Measurements from ENCODE around the gene HOXA9. TPM values are rescaled to one million over a fixed set of nuclear protein-coding genes. Genes with fewer than 3 reads are reported as not detected.

The HOXA9 gene
- total RNA-seq, 2 experiments from 2014 or later, result not detected

- Histone ChIP-seq H3K4me3 (ENCODE audit: low read depth, low read length, poor library complexity, severe bottlenecking) (no peak overlapping the region), H3K9me3 (ENCODE audit: low read length) (no peaks in the 10 kb centered on the region), H2AFZ (ENCODE audit: low read length) (no peak overlapping the region), H3K4me1 (ENCODE audit: insufficient read depth, low read length, poor library complexity, severe bottlenecking) (no peaks in the 10 kb centered on the region), H4K20me1 (ENCODE audit: insufficient read depth, low read length) (no peaks in the 10 kb centered on the region), H3K9me2 (ENCODE audit: insufficient read depth, low read length) (no peaks in the 10 kb centered on the region), H3K79me2 (ENCODE audit: insufficient read depth, low read depth, low read length) (no peaks in the 10 kb centered on the region), H3K27ac (ENCODE audit: low read depth, low read length, poor library complexity, severe bottlenecking) (no peak overlapping the region), H3K36me3 (ENCODE audit: insufficient read depth, low read length) (no peaks in the 10 kb centered on the region), H3K4me2 (ENCODE audit: low read length) (no peak overlapping the region)
- DNase-seq (ENCODE audit: low spot score), result no peak
- TF ChIP-seq CTCF (conservative IDR thresholded peaks at IDR 0.05; ENCODE audit: low read length) (no peak), EZH2phosphoT487 (IDR thresholded peaks at IDR 0.05; ENCODE audit: borderline replicate concordance, low read depth, low read length) (no peak)
- no TSS peak for BruUV-seq (replicated peaks)
- ChIA-PET POLR2A (interaction anchor here (0.6 to 1.1 kb wide), 2 partner anchors 38 to 1243 kb away, joined by 3 read pairs; no protein-coding TSS in a partner anchor), CTCF (ENCODE audit: unreplicated experiment) (no interaction called here)
- intact Hi-C loops (cut with micrococcal nuclease; ENCODE audit: unreplicated experiment), result no loop called here
Observed at GRCh38 chr7:27169658-27170425, 4.5 kb upstream of the HOXA9 start.

GRCh38 chr7:27168265-27168947 lies 3.1 kb upstream of the HOXA9 start:
- no peaks in the 10 kb centered on the region for H4K20me1 ChIP-seq (ENCODE audit: insufficient read depth, low read length)
- no peak overlapping the region for H3K4me2 ChIP-seq (ENCODE audit: low read length)
- intact Hi-C loops (cut with micrococcal nuclease; ENCODE audit: unreplicated experiment), result no loop called here
- ChIA-PET CTCF (ENCODE audit: unreplicated experiment) (no interaction called here), POLR2A (no interaction called here)
- no peak overlapping the region for H3K27ac ChIP-seq (ENCODE audit: low read depth, low read length, poor library complexity, severe bottlenecking)
- no peaks in the 10 kb centered on the region for H3K9me2 ChIP-seq (ENCODE audit: insufficient read depth, low read length)
- no peak overlapping the region for H3K4me3 ChIP-seq (ENCODE audit: low read depth, low read length, poor library complexity, severe bottlenecking)
- no peaks in the 10 kb centered on the region for H3K9me3 ChIP-seq (ENCODE audit: low read length)
- no TSS peak for BruUV-seq (replicated peaks)
- no peaks in the 10 kb centered on the region for H3K4me1 ChIP-seq (ENCODE audit: insufficient read depth, low read length, poor library complexity, severe bottlenecking)
- TF ChIP-seq CTCF (conservative IDR thresholded peaks at IDR 0.05; ENCODE audit: low read length) (no peak), EZH2phosphoT487 (IDR thresholded peaks at IDR 0.05; ENCODE audit: borderline replicate concordance, low read depth, low read length) (no peak)
- DNase-seq (ENCODE audit: low spot score), result no peak
- no peaks in the 10 kb centered on the region for H3K79me2 ChIP-seq (ENCODE audit: insufficient read depth, low read depth, low read length)
- H2AFZ ChIP-seq (ENCODE audit: low read length), result no peak overlapping the region
- H3K36me3 ChIP-seq (ENCODE audit: insufficient read depth, low read length), result no peaks in the 10 kb centered on the region

- Histone ChIP-seq H3K36me3 (ENCODE audit: insufficient read depth, low read length) (no peaks in the 10 kb centered on the region), H2AFZ (ENCODE audit: low read length) (no peak overlapping the region), H3K4me3 (ENCODE audit: low read depth, low read length, poor library complexity, severe bottlenecking) (no peak overlapping the region), H3K4me1 (ENCODE audit: insufficient read depth, low read length, poor library complexity, severe bottlenecking) (no peaks in the 10 kb centered on the region), H3K79me2 (ENCODE audit: insufficient read depth, low read depth, low read length) (no peaks in the 10 kb centered on the region), H4K20me1 (ENCODE audit: insufficient read depth, low read length) (no peaks in the 10 kb centered on the region), H3K27ac (ENCODE audit: low read depth, low read length, poor library complexity, severe bottlenecking) (no peak overlapping the region), H3K4me2 (ENCODE audit: low read length) (no peak overlapping the region), H3K9me2 (ENCODE audit: insufficient read depth, low read length) (no peaks in the 10 kb centered on the region), H3K9me3 (ENCODE audit: low read length) (no peaks in the 10 kb centered on the region)
- ChIA-PET POLR2A (no interaction called here), CTCF (ENCODE audit: unreplicated experiment) (no interaction called here)
- BruUV-seq (replicated peaks), result no TSS peak
- no peak for TF ChIP-seq EZH2phosphoT487 (IDR thresholded peaks at IDR 0.05; ENCODE audit: borderline replicate concordance, low read depth, low read length)
- TF ChIP-seq CTCF (conservative IDR thresholded peaks at IDR 0.05; ENCODE audit: low read length), result no peak
- no peak for DNase-seq (ENCODE audit: low spot score)
- intact Hi-C loops (cut with micrococcal nuclease; ENCODE audit: unreplicated experiment), result no loop called here
Observed at GRCh38 chr7:27167916-27168264, 2.6 kb upstream of the HOXA9 start.

Measured in OCI-LY7 (cell line).